Measurements from ENCODE around the gene XBP1.
"Not testable (repeated sequence)": the region's sequence is repeated elsewhere in the genome, so short reads cannot be mapped to it uniquely, and the experiment has no call there.

XBP1 gene

GRCh38 chr22:28800308-28801041 is at the start of gene XBP1:
XBP1 (minus strand) TSS chr22:28800569.
- no peak for DNase-seq

DNA sequence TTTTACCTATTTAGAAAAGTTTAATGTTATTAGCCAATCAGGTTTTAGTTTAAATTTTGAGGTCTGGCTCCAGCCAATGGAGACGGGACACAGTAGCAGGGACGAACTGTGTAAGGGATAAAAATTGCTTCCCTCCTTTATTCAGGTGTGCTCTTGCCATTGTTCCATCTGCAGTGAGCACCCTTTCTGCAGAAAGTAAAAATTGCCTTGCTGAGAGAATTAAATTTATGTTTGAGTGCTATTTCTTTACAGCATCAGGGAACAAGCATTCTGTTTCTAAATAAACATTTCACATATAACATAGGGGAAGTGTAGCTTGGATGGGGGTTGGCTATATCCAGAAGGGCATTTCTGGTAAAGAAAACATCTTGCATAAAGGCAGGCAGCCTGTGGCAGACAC is 46.6 kb upstream of the XBP1 start:
- no peak for DNase-seq

DNA sequence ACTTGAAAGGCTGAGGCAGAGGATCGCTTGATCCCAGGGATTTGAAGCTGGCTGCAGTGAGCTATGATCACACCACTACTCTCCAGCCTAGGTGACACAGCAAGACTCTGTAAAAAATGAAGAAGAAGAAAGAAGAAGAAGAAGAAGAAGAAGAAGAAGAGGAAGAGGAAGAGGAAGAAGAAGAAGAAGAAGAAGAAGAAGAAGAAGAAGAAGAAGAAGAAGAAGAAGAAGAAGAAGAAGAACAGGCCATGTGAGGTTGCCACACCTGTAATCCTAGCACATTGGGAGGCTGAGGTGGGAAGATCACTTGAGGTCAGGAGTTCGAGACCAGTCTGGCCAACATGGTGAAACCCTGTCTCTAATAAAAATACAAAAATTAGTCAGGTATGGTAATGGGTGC is 43.9 kb upstream of the XBP1 start:
- DNase-seq = not testable (repeated sequence)

DNA sequence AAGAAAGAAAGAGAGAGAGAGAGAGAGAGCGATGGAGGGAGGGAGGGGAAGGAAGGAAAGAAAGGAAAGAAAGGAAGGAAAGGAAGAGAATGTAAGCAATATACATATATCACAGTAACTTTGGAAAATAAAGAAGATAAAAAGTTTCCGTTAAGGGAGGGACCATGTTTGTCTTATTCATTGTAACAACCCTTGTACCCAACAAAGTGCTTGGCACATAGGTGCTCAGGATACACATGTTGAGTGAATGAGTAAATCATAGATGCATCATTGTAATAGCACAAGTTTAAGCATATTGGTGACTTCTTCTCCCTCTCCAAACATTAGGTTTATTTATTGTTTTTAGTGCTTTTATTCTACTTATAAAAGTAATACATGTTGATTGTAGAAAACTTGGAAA is 43.3 kb upstream of the XBP1 start:
- no peak for DNase-seq

- no peak for DNase-seq
These were observed 40.7 kb upstream of the XBP1 start for GRCh38 chr22:28841111-28841510.

GRCh38 chr22:28838971-28839370 is 38.6 kb upstream of the XBP1 start:
- no peak for DNase-seq

DNA sequence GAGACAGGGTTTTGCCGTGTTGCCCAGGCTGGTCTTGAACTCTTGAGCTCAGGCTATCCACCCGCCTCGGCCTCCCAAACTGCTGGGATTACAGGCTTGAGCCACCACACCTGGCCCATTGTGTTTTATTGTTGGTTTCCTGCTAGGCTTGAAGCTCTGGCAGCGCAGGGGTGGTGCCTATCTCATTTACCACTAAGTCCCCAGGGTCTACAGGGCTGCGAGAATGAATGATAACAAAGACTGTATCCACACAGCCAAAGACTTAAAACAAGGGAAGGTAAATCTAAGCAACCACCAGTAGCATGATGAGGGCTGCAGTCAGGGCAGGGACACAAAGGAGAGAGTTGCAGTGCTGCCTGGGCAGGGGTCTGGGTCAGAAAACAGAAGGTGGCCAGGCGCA is 37.3 kb upstream of the XBP1 start:
- no peak for DNase-seq

DNA sequence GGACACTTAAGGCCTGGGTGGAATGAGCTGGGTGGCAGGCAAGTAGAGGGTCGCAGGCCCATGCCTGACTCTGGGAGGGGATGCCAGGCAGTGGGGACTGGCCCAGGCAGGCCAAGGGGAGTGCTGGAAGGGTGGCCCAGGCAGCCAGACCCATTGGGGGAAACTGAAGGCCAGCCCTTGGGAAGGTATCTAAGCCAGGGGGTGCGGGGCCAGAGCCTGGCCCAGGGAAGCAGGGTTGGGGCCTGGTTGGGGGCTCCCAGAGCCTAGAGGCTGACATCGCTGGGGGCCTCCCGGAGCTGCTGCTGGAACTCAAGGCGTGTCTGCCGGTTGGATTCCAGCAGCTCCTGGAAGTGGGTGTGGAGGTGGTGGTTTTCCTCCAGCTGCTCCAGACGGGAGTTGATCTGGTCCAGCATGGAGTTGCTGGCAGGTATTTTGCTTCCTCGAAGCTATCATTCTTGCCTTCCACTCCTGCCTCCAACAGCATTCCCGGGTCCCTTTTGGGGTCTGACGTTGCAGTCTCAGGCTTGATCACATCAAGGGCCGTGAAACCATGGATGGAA is 35.3 kb upstream of the XBP1 start:
- DNase-seq = no peak

- DNase-seq = no peak
These were observed 33.0 kb upstream of the XBP1 start for GRCh38 chr22:28833276-28833923.

DNA sequence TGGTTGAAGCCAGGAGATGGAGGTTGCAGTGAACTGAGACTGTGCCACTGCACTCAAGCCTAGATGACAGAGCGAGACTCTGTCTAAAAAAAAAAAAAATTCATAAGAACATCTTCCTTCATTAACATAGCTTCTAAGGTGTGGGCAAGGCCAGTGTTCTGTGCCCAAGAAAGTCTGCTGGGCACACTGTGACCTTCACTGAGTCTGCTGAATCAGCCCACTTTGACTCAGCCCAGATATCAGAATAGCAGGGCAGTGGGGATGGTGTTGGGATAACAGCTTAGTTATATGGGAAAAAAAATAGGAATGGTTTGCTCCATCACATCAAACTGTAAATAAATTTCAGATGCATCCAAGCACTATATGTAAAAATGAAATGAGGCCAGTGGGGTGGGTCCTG is 32.4 kb upstream of the XBP1 start:
- no peak for DNase-seq

DNA sequence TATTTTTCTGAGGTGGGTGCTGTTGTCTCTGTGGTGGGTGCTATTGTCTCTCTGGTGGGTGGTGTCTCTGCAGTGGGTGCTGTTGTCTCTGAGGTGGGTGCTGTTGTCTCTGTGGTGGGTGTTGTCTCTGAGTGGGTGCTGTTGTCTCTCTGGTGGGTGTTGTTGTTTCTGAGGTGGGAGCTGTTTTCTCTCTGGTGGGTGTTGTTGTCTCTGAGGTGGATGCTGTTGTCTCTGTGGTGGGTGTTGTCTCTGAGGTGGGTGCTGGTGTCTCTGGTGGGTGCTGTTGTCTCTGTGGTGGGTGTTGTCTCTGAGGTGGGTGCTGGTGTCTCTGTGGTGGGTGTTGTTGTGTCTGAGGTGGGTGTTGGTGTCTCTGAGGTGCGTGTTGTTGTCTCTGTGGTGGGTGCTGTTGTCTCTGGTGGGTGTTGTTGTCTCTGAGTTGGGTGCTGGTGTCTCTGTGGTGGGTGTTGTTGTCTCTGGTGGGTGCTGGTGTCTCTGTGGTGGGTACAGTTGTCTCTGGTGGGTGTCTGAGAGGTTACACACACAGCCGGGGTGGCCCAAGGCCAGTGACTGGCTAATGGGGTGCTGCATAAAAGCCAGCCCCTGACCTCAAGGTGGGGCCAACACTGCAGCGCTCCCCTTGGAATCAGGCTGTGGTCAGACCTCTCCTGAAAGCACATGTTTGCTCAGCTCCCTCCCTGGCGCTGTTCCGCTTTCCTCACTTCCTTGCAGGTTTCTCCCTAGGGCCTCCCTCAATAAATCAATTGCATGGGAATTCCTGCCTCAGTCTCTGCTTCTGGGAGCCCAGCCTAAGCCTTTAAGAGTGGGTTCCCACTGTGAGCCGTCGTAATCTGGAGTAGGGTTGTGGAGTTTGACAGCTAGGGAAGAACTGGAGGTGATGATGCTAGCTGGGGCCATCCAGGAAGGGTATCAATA is 31.0 kb upstream of the XBP1 start:
- no peak for DNase-seq

DNA sequence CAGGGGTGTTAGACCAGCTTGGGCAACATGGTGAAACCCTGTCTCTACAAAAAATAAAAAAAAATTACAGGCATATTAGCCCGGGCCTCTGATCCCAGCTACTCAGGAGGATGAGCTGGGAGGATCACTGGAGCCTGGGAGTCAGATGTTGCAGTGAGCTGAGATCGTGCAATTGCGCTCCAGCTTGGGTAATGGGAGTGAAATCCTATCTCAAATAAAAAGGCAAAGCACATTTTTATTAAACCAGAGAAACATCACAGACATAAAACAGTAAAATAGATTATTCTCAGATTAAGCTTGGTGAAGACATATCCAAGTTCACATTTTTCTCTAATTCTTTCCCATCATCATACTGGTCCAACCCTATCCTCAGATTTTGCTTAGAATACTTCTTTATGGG is 30.1 kb upstream of the XBP1 start:
- no peak for DNase-seq

- DNase-seq = no peak
These were observed 29.2 kb upstream of the XBP1 start for GRCh38 chr22:28829358-28830181.

DNA sequence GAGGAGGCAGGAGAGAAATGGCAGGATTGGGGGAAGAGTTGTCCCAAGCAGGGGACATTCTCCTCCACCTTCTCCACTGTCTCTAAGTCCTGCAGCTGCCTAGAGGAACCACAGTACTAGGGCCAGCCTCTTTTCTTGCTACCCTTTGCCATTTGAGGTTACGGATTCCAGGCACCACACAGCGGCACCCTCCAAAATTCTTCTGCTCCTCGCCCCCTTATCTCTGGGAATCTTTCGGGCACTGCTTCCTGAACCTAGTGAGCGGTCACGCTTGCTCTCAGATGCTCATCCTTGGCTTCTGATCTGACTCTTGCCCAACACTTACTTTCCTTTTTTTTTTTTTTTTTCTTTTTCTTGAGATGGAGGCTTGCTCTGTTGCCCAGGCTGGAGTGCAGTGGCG is 26.6 kb upstream of the XBP1 start:
- no peak for DNase-seq

DNA sequence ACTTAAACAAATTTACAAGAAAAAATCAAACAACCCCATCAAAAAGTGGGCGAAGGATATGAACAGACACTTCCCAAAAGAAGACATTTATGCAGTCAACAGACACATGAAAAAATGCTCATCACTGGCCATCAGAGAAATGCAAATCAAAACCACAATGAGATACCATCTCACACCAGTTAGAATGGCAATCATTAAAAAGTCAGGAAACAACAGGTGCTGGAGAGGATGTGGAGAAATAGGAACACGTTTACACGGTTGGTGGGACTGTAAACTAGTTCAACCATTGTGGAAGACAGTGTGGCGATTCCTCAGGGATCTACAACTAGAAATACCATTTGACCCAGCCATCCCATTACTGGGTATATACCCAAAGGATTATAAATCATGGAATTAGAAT is 26.1 kb upstream of the XBP1 start:
- not testable (repeated sequence) for DNase-seq

- not testable (repeated sequence) for DNase-seq
These were observed 24.1 kb upstream of the XBP1 start for GRCh38 chr22:28824455-28824854.

DNA sequence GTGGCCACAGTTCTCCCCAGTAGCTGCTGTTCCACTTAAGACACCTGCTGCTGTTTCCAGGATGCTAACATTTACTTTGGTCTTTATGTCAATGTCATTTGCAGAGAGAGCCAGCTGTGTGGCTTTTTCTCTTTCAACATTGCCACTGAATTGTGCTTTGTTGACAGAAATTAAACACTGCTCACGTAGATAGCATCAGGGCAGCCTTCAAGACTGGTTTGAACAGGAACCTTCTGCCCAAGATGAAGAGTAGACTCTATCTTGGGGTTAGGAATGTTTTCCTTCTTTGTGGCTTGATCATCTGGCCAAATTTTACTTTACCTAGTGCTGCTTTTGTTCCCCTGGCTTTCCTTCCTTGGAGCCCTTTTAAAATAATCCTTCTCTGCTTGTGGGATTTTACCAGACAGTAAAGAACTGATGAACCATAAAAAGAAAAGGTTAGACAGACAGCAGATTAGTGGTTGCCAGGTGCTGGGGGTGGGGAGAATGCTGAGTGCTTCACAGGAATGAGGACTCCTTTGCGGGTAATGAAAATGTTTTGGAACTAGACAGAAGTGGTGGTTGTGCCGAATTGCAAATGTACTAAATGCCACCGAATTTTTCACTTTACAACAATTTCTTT is 22.7 kb upstream of the XBP1 start:
- peak; percentile 81 for DNase-seq

GRCh38 chr22:28821452-28821851 is 21.1 kb upstream of the XBP1 start:
- no peak for DNase-seq

- DNase-seq = no peak
These were observed 20.5 kb upstream of the XBP1 start for GRCh38 chr22:28820885-28821284.

DNA sequence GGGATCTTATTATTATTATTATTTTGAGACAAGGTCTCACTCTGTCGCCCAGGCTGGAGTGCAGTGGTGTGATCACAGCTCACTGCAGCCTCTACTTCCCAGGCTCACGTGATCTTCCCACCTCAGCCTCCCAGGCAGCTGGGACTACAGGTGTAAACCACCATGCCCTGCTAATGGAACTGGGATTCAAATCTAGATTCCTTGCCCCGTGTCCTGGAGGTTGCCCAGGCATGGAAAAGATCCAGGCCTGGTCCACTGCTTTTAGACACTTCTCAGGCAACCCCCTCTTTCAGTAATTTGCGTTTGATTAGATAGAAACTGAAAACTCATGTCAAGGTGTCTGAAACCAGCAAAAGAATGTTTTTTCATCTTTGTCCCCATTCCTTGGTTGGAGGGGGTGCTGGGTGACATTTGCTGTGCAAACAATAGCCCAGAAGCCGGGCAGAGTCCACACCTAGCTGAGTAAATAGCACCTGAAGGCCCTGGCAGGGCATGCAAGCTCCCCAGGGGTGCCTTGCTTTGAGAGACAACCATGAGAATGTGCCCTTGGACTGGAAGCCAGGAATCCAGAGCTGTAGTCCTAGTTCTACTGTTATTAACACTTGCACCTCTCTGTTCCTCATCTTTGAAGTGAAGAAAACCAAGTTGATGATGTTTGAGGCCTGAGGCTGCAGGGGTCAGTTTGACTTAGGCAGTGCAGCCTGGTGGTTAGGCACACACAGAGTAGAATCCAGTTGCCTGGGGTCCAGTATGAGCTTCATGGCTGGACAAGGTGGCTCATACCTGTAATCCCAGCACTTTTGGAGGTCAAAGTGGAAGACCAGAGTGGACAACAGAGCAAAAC is 19.1 kb upstream of the XBP1 start:
- DNase-seq = no peak

All from NCI-H2081 treated with DMSO at 0.1 percent for 48 hours (cell line).